Mucosa of gallbladder (tissue), 1 donor: ENCODE results near the gene KRTAP20-1. TPM values are rescaled to one million over a fixed set of nuclear protein-coding genes. Genes with fewer than 3 reads are reported as not detected.

ENCODE experiments used
- DNase-seq: peaks from one replicate; pipeline ENCODE4 v3.0.0-alpha.2; 2020; ENCODE audit warnings: low spot score
- total RNA-seq: library from RNA; stranded (reverse); gene quantifications from one replicate; pipeline ENCODE4 v1.2.1, GENCODE V29; 2021
- donor health status: DM: no; HTN: no; CAD: no.

KRTAP20-1 gene
- total RNA-seq, 1 donor from 2014 or later = not detected

GRCh38 chr21:30646904-30647414 lies 30.7 kb downstream of the KRTAP20-1 start:
- no peak for DNase-seq

DNA sequence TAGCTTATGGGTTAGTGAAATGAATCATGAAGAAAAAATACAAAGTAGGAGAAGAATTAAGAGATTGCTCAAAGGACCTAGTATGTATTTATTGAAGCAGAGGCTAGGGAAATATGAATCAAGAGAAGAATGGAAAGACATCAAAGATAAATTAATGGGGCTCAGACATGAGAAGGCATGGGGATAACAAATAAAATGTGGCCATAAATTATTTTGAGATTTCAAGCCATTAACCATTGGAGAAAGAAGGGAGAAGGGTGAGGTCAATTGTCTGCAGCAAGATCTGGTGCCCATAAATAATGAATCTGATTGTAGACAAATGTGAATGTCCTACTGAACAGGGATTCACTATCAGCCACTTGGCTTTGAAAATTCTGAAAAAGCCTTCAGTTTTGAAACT lies 36.7 kb downstream of the KRTAP20-1 start:
- DNase-seq = no peak

Other genes starting within 250 kb of the KRTAP20-1 start
- gene KRTAP13-2, start 244.2 kb upstream of the KRTAP20-1 start, total RNA-seq = not detected
- gene KRTAP13-1, start 220.4 kb upstream of the KRTAP20-1 start, total RNA-seq = not detected
- gene KRTAP13-3, start 190.5 kb upstream of the KRTAP20-1 start, total RNA-seq = not detected
- not detected for gene KRTAP13-4, start 186.2 kb upstream of the KRTAP20-1 start, total RNA-seq
- not detected for gene KRTAP15-1, start 176.2 kb upstream of the KRTAP20-1 start, total RNA-seq
- not detected for gene KRTAP19-1, start 136.1 kb upstream of the KRTAP20-1 start, total RNA-seq
- gene KRTAP19-2, start 129.0 kb upstream of the KRTAP20-1 start, total RNA-seq = not detected
- gene KRTAP19-3, start 124.4 kb upstream of the KRTAP20-1 start, total RNA-seq = not detected
- gene KRTAP19-4, start 119.3 kb upstream of the KRTAP20-1 start, total RNA-seq = not detected
- gene KRTAP19-5, start 114.3 kb upstream of the KRTAP20-1 start, total RNA-seq = not detected
- gene KRTAP19-6, start 74.6 kb upstream of the KRTAP20-1 start, total RNA-seq = not detected
- gene KRTAP19-7, start 55.1 kb upstream of the KRTAP20-1 start, total RNA-seq = not detected
- gene KRTAP22-2, start 26.0 kb upstream of the KRTAP20-1 start, total RNA-seq = not detected
- gene KRTAP6-3, start 24.0 kb upstream of the KRTAP20-1 start, total RNA-seq = not detected
- not detected for gene KRTAP6-2, start 17.5 kb upstream of the KRTAP20-1 start, total RNA-seq
- gene KRTAP22-1, start 15.3 kb upstream of the KRTAP20-1 start, total RNA-seq = not detected
- not detected for gene KRTAP6-1, start 2.5 kb upstream of the KRTAP20-1 start, total RNA-seq
- gene KRTAP20-4, start 4.2 kb downstream of the KRTAP20-1 start, total RNA-seq = not detected
- not detected for gene KRTAP20-2, start 18.8 kb downstream of the KRTAP20-1 start, total RNA-seq
- gene KRTAP20-3, start 26.4 kb downstream of the KRTAP20-1 start, total RNA-seq = not detected
- gene KRTAP21-3, start 102.4 kb downstream of the KRTAP20-1 start, total RNA-seq = not detected
- gene KRTAP21-2, start 130.8 kb downstream of the KRTAP20-1 start, total RNA-seq = not detected
- not detected for gene KRTAP21-1, start 139.0 kb downstream of the KRTAP20-1 start, total RNA-seq
- gene KRTAP8-1, start 196.8 kb downstream of the KRTAP20-1 start, total RNA-seq = not detected
- gene KRTAP7-1, start 213.3 kb downstream of the KRTAP20-1 start, total RNA-seq = not detected